GM12891 (cell line): ENCODE measurements around the gene FRMD6.

Experiments
- POLR2A ChIP-seq: IDR thresholded peaks from 2 replicates; pipeline ENCODE4 v1.6.1; 2011; ENCODE audit warnings: low read depth, low read length, control low read depth
- POLR2AphosphoS5 ChIP-seq: IDR thresholded peaks from 2 replicates; pipeline ENCODE4 v1.6.1; 2011; ENCODE audit warnings: low read depth, low read length, control low read depth

DNA sequence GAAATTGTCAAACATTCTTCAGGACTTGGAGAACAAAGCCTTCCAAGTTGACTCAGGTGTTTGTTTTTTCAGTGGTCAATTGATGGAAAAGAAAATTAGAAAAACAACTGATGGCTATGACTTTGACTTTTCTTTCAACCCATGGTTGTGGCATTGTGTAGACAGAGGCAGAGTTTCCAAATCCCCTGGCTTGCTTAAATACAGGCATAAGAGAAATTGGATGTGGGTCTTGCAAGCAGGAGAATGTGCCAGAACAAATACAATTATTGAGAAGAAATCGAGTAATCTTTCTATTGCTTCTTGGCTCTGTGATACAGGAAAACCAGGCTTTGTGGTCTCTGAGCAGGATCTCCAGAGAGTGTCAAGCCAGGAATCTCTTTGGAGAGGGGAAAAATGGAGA is 40.9 kb upstream of the FRMD6 start:
- no peak for TF ChIP-seq POLR2A
- TF ChIP-seq POLR2AphosphoS5, result no peak
